ENCODE data around the gene SDC4.

- TF ChIP-seq EZH2 (optimal IDR thresholded peaks at IDR 0.05; ENCODE audit: low read depth, low read length), result no peak
- TF ChIP-seq, protein P1, sequence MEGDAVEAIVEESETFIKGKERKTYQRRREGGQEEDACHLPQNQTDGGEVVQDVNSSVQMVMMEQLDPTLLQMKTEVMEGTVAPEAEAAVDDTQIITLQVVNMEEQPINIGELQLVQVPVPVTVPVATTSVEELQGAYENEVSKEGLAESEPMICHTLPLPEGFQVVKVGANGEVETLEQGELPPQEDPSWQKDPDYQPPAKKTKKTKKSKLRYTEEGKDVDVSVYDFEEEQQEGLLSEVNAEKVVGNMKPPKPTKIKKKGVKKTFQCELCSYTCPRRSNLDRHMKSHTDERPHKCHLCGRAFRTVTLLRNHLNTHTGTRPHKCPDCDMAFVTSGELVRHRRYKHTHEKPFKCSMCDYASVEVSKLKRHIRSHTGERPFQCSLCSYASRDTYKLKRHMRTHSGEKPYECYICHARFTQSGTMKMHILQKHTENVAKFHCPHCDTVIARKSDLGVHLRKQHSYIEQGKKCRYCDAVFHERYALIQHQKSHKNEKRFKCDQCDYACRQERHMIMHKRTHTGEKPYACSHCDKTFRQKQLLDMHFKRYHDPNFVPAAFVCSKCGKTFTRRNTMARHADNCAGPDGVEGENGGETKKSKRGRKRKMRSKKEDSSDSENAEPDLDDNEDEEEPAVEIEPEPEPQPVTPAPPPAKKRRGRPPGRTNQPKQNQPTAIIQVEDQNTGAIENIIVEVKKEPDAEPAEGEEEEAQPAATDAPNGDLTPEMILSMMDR (IDR thresholded peaks at IDR 0.05; ENCODE audit: low read length), result no peak
Observed at GRCh38 chr20:45355209-45356084, 7.2 kb upstream of the SDC4 start.
